ENCODE results near the gene HLA-G. TPM values are rescaled to one million over a fixed set of nuclear protein-coding genes. Genes with fewer than 3 reads are reported as not detected.

HLA-G gene
- polyA plus RNA-seq, 1 donor (not counting 4 experiments of a cell fraction or from before 2014, with no cell fraction given): 0.84 TPM

GRCh38 chr6:29830409-29830808, 2.8 kb downstream of the HLA-G start:
- Histone ChIP-seq H3K9ac (ENCODE audit: control insufficient read depth, extremely low read depth, insufficient read depth, low read length) (no peak overlapping the region), H4K20me1 (ENCODE audit: control insufficient read depth, extremely low read depth, insufficient read depth, low read length) (no peaks in the 10 kb centered on the region), H3K27me3 (ENCODE audit: control insufficient read depth, extremely low read depth, insufficient read depth, low read length) (peaks cover 15% of the 10 kb centered on the region), H3K4me2 (ENCODE audit: control insufficient read depth, extremely low read depth, insufficient read depth, low read depth, low read length) (no peak overlapping the region), H2AFZ (ENCODE audit: control insufficient read depth, low read length) (no peak overlapping the region), H3K9me3 (ENCODE audit: control insufficient read depth, low read depth, low read length) (no peaks in the 10 kb centered on the region), H3K36me3 (ENCODE audit: control insufficient read depth in 2 of 2, extremely low read depth in 1 of 2, insufficient read depth in 2 of 2, low read length in 2 of 2) (no peaks in the 10 kb centered on the region), H3K27ac (ENCODE audit: control insufficient read depth, insufficient read depth, low read length) (no peak overlapping the region), H3K4me3 (ENCODE audit: control insufficient read depth in 2 of 3, extremely low read depth in 1 of 3, insufficient read depth in 2 of 3, low read depth in 1 of 3, low read length in 3 of 3) (no peak overlapping the region), H3K9me1 (ENCODE audit: control insufficient read depth, extremely low read depth, insufficient read depth, low read length) (no peaks in the 10 kb centered on the region), H3K79me2 (ENCODE audit: control insufficient read depth, insufficient read depth, low read length) (no peaks in the 10 kb centered on the region), H3K4me1 (ENCODE audit: control insufficient read depth, extremely low read depth, insufficient read depth, low read length) (peaks cover 6% of the 10 kb centered on the region)
- dilution Hi-C loops (cut with MboI; ENCODE audit: extremely low pct_ligation_motif_present, low sequenced_read_pairs): no loop called here
- DNase-seq (ENCODE audit: low read depth, low spot score): no peak
- no peak for FAIRE-seq
- TF ChIP-seq, protein P1, sequence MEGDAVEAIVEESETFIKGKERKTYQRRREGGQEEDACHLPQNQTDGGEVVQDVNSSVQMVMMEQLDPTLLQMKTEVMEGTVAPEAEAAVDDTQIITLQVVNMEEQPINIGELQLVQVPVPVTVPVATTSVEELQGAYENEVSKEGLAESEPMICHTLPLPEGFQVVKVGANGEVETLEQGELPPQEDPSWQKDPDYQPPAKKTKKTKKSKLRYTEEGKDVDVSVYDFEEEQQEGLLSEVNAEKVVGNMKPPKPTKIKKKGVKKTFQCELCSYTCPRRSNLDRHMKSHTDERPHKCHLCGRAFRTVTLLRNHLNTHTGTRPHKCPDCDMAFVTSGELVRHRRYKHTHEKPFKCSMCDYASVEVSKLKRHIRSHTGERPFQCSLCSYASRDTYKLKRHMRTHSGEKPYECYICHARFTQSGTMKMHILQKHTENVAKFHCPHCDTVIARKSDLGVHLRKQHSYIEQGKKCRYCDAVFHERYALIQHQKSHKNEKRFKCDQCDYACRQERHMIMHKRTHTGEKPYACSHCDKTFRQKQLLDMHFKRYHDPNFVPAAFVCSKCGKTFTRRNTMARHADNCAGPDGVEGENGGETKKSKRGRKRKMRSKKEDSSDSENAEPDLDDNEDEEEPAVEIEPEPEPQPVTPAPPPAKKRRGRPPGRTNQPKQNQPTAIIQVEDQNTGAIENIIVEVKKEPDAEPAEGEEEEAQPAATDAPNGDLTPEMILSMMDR (optimal IDR thresholded peaks at IDR 0.05 in 1 of 3, IDR thresholded peaks at IDR 0.05 in 1 of 3, conservative IDR thresholded peaks at IDR 0.05 in 1 of 3; ENCODE audit: extremely low read depth in 1 of 3, insufficient read depth in 2 of 3, low read length in 3 of 3): no peak
- TF ChIP-seq EZH2 (IDR thresholded peaks at IDR 0.05; ENCODE audit: low read length): no peak

DNA sequence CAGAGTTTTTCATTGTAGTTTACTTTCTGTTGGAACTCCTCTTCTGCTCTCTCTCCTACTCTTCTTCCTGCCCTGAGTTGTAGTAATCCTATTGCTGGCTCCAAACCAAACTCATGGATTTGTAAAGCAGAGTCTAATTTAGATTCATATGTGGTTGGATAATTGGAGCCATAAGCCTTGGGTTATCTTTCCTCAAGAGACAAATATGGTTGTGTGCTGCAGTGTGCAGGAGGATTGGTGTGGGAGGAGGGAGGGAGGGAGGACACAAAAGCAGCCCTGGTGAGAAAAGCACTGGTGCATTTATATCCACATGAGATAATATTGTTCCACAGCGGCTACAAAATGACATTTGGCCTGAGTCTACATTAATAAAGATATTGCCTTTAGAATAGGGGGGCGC, 4.2 kb downstream of the HLA-G start:
- DNase-seq (ENCODE audit: low read depth, low spot score) (no peak), FAIRE-seq (no peak)

More for the DNA sequence above, 4.2 kb downstream of the HLA-G start:
- no peaks in the 10 kb centered on the region for H4K20me1 ChIP-seq (ENCODE audit: control insufficient read depth, extremely low read depth, insufficient read depth, low read length)
- H3K9ac ChIP-seq (ENCODE audit: control insufficient read depth, extremely low read depth, insufficient read depth, low read length): no peak overlapping the region
- H2AFZ ChIP-seq (ENCODE audit: control insufficient read depth, low read length): no peak overlapping the region
- H3K27ac ChIP-seq (ENCODE audit: control insufficient read depth, insufficient read depth, low read length): no peak overlapping the region
- no peaks in the 10 kb centered on the region for H3K9me3 ChIP-seq (ENCODE audit: control insufficient read depth, low read depth, low read length)
- H3K27me3 ChIP-seq (ENCODE audit: control insufficient read depth, extremely low read depth, insufficient read depth, low read length): peaks cover 16% of the 10 kb centered on the region
- no peaks in the 10 kb centered on the region for H3K4me1 ChIP-seq (ENCODE audit: control insufficient read depth, extremely low read depth, insufficient read depth, low read length)
- H3K9me1 ChIP-seq (ENCODE audit: control insufficient read depth, extremely low read depth, insufficient read depth, low read length): no peaks in the 10 kb centered on the region
- H3K79me2 ChIP-seq (ENCODE audit: control insufficient read depth, insufficient read depth, low read length): no peaks in the 10 kb centered on the region
- H3K4me2 ChIP-seq (ENCODE audit: control insufficient read depth, extremely low read depth, insufficient read depth, low read depth, low read length): no peak overlapping the region
- no peak overlapping the region for H3K4me3 ChIP-seq (ENCODE audit: control insufficient read depth in 2 of 3, extremely low read depth in 1 of 3, insufficient read depth in 2 of 3, low read depth in 1 of 3, low read length in 3 of 3)
- H3K36me3 ChIP-seq (ENCODE audit: control insufficient read depth in 2 of 2, extremely low read depth in 1 of 2, insufficient read depth in 2 of 2, low read length in 2 of 2): no peaks in the 10 kb centered on the region
- dilution Hi-C loops (cut with MboI; ENCODE audit: extremely low pct_ligation_motif_present, low sequenced_read_pairs): no loop called here
- no peak for TF ChIP-seq EZH2 (IDR thresholded peaks at IDR 0.05; ENCODE audit: low read length)
- TF ChIP-seq, protein P1 (optimal IDR thresholded peaks at IDR 0.05 in 1 of 3, IDR thresholded peaks at IDR 0.05 in 1 of 3, conservative IDR thresholded peaks at IDR 0.05 in 1 of 3; ENCODE audit: extremely low read depth in 1 of 3, insufficient read depth in 2 of 3, low read length in 3 of 3): no peak
